Activated CD4-positive, CD25-positive, alpha-beta regulatory T cell treated with anti-CD3 and anti-CD28 coated beads, Interleukin-2, amount 50 U/mL, for 72 hours (primary cell): ENCODE measurements around the gene CTSK.

ENCODE experiments used
- DNase-seq: peaks from one replicate; pipeline ENCODE4 v3.0.0; 2021

The CTSK gene

GRCh38 chr1:150751443-150751842 lies 56.6 kb downstream of the CTSK start:
- DNase-seq = no peak

- DNase-seq = no peak
These were observed 58.2 kb downstream of the CTSK start for GRCh38 chr1:150749720-150750311.

GRCh38 chr1:150748878-150749719 lies 59.0 kb downstream of the CTSK start:
- DNase-seq = no peak
